C4-2B (cell line): Measurements from ENCODE around the gene FDXACB1.

ENCODE experiments used
- CTCF ChIP-seq: fragments of 450-650 bp; conservative IDR thresholded peaks from 2 replicates; pipeline ENCODE4 v1.5.1; 2017; ENCODE audit warnings: mild to moderate bottlenecking
- ZFX ChIP-seq: fragments of 450-650 bp; IDR thresholded peaks from 2 replicates; pipeline ENCODE4 v1.6.1; 2017

GRCh38 chr11:111882202-111882601 lies 3.2 kb upstream of the FDXACB1 start:
- no peak for TF ChIP-seq CTCF
- TF ChIP-seq ZFX = no peak
